ENCODE results near the gene EMD.
A peak's percentile ranks its signal among the peaks of the same experiment; 100 is the strongest.
"Not testable (repeated sequence)": the region's sequence is repeated elsewhere in the genome, so short reads cannot be mapped to it uniquely, and the experiment has no call there.

Gene EMD

GRCh38 chrX:154378799-154379568, at the start of gene EMD:
TSS of gene EMD (plus strand) at chrX:154379295. CDS start at chrX:154379485, 190 bp downstream.
- DNase-seq (ENCODE audit: low read depth in 2 of 2): peak; percentile 93 to 94

- no peak for DNase-seq (ENCODE audit: low read depth in 2 of 2)
These were observed 46.5 kb upstream of the EMD start for GRCh38 chrX:154332561-154332960.

- DNase-seq (ENCODE audit: low read depth in 2 of 2): no peak
These were observed 46.0 kb upstream of the EMD start for GRCh38 chrX:154333116-154333515.

- no peak for DNase-seq (ENCODE audit: low read depth in 2 of 2)
These were observed 45.2 kb upstream of the EMD start for GRCh38 chrX:154333837-154334271.

- no peak for DNase-seq (ENCODE audit: low read depth in 2 of 2)
These were observed 44.6 kb upstream of the EMD start for GRCh38 chrX:154334496-154334895.

GRCh38 chrX:154341399-154342298, 37.4 kb upstream of the EMD start:
- DNase-seq (ENCODE audit: low read depth in 2 of 2): not testable (repeated sequence)

GRCh38 chrX:154343063-154343462, 36.0 kb upstream of the EMD start:
- not testable (repeated sequence) for DNase-seq (ENCODE audit: low read depth in 2 of 2)

- not testable (repeated sequence) for DNase-seq (ENCODE audit: low read depth in 2 of 2)
These were observed 35.5 kb upstream of the EMD start for GRCh38 chrX:154343620-154344019.

GRCh38 chrX:154348114-154348531, 31.0 kb upstream of the EMD start:
- DNase-seq (ENCODE audit: low read depth in 2 of 2): no peak

- DNase-seq (ENCODE audit: low read depth in 2 of 2): no peak
These were observed 30.3 kb upstream of the EMD start for GRCh38 chrX:154348646-154349358.

- no peak for DNase-seq (ENCODE audit: low read depth in 2 of 2)
These were observed 29.6 kb upstream of the EMD start for GRCh38 chrX:154349359-154349935.

GRCh38 chrX:154349979-154350378, 29.1 kb upstream of the EMD start:
- no peak for DNase-seq (ENCODE audit: low read depth in 2 of 2)

GRCh38 chrX:154350429-154351182, 28.5 kb upstream of the EMD start:
- no peak for DNase-seq (ENCODE audit: low read depth in 2 of 2)

GRCh38 chrX:154351183-154352011, 27.7 kb upstream of the EMD start:
- no peak for DNase-seq (ENCODE audit: low read depth in 2 of 2)

GRCh38 chrX:154352012-154352401, 27.1 kb upstream of the EMD start:
- no peak for DNase-seq (ENCODE audit: low read depth in 2 of 2)

GRCh38 chrX:154352466-154352865, 26.6 kb upstream of the EMD start:
- DNase-seq (ENCODE audit: low read depth in 2 of 2): no peak

- no peak for DNase-seq (ENCODE audit: low read depth in 2 of 2)
These were observed 25.8 kb upstream of the EMD start for GRCh38 chrX:154353172-154353843.

- no peak for DNase-seq (ENCODE audit: low read depth in 2 of 2)
These were observed 25.1 kb upstream of the EMD start for GRCh38 chrX:154354013-154354412.

- DNase-seq (ENCODE audit: low read depth in 2 of 2): no peak
These were observed 24.6 kb upstream of the EMD start for GRCh38 chrX:154354516-154354915.
